ENCODE data around the gene INPP5D.

The INPP5D gene

GRCh38 chr2:233020454-233020853 is 39.7 kb upstream of the INPP5D start:
- Histone ChIP-seq H4K20me1 (ENCODE audit: control insufficient read depth, insufficient read depth, low read depth, low read length) (no peaks in the 10 kb centered on the region), H3F3A (ENCODE audit: control insufficient read depth, insufficient read depth) (no peaks in the 10 kb centered on the region), H3K4me2 (ENCODE audit: low read length) (no peak overlapping the region), H3K9me3 (ENCODE audit: control insufficient read depth, insufficient read depth, low read length) (no peaks in the 10 kb centered on the region), H3K27me3 (ENCODE audit: control insufficient read depth, low read length) (no peaks in the 10 kb centered on the region), H3K27ac (ENCODE audit: low read depth, low read length) (no peak overlapping the region), H3K36me3 (ENCODE audit: control insufficient read depth, low read length) (no peaks in the 10 kb centered on the region), H3K4me3 (ENCODE audit: low read length) (no peak overlapping the region), H3K9me2 (replicated peaks; ENCODE audit: control insufficient read depth, low read length) (no peaks in the 10 kb centered on the region), H3K4me1 (ENCODE audit: control insufficient read depth, low read length) (no peaks in the 10 kb centered on the region), H3K79me2 (ENCODE audit: control insufficient read depth, low read length) (no peaks in the 10 kb centered on the region)
- TF ChIP-seq EZH2phosphoT487 (IDR thresholded peaks at IDR 0.05; ENCODE audit: borderline replicate concordance, low read length) (no peak), CTCF (IDR thresholded peaks at IDR 0.05; ENCODE audit: low read depth, low read length, poor library complexity, severe bottlenecking) (no peak)

GRCh38 chr2:233021771-233022170 is 38.4 kb upstream of the INPP5D start:
- no peaks in the 10 kb centered on the region for H3K27me3 ChIP-seq (ENCODE audit: control insufficient read depth, low read length)
- H3K4me2 ChIP-seq (ENCODE audit: low read length), result no peak overlapping the region
- H4K20me1 ChIP-seq (ENCODE audit: control insufficient read depth, insufficient read depth, low read depth, low read length), result no peaks in the 10 kb centered on the region
- H3F3A ChIP-seq (ENCODE audit: control insufficient read depth, insufficient read depth), result no peaks in the 10 kb centered on the region
- H3K27ac ChIP-seq (ENCODE audit: low read depth, low read length), result no peak overlapping the region
- TF ChIP-seq EZH2phosphoT487 (IDR thresholded peaks at IDR 0.05; ENCODE audit: borderline replicate concordance, low read length) (no peak), CTCF (IDR thresholded peaks at IDR 0.05; ENCODE audit: low read depth, low read length, poor library complexity, severe bottlenecking) (no peak)
- no peaks in the 10 kb centered on the region for H3K36me3 ChIP-seq (ENCODE audit: control insufficient read depth, low read length)
- no peaks in the 10 kb centered on the region for H3K79me2 ChIP-seq (ENCODE audit: control insufficient read depth, low read length)
- H3K4me3 ChIP-seq (ENCODE audit: low read length), result no peak overlapping the region
- no peaks in the 10 kb centered on the region for H3K4me1 ChIP-seq (ENCODE audit: control insufficient read depth, low read length)
- H3K9me3 ChIP-seq (ENCODE audit: control insufficient read depth, insufficient read depth, low read length), result no peaks in the 10 kb centered on the region
- H3K9me2 ChIP-seq (replicated peaks; ENCODE audit: control insufficient read depth, low read length), result no peaks in the 10 kb centered on the region

GRCh38 chr2:233022561-233022960 is 37.6 kb upstream of the INPP5D start:
- H4K20me1 ChIP-seq (ENCODE audit: control insufficient read depth, insufficient read depth, low read depth, low read length), result no peaks in the 10 kb centered on the region
- no peaks in the 10 kb centered on the region for H3K4me1 ChIP-seq (ENCODE audit: control insufficient read depth, low read length)
- no peaks in the 10 kb centered on the region for H3K9me2 ChIP-seq (replicated peaks; ENCODE audit: control insufficient read depth, low read length)
- no peaks in the 10 kb centered on the region for H3K9me3 ChIP-seq (ENCODE audit: control insufficient read depth, insufficient read depth, low read length)
- H3K27ac ChIP-seq (ENCODE audit: low read depth, low read length), result no peak overlapping the region
- H3K79me2 ChIP-seq (ENCODE audit: control insufficient read depth, low read length), result no peaks in the 10 kb centered on the region
- H3K4me2 ChIP-seq (ENCODE audit: low read length), result no peak overlapping the region
- no peak overlapping the region for H3K4me3 ChIP-seq (ENCODE audit: low read length)
- H3K27me3 ChIP-seq (ENCODE audit: control insufficient read depth, low read length), result no peaks in the 10 kb centered on the region
- no peaks in the 10 kb centered on the region for H3K36me3 ChIP-seq (ENCODE audit: control insufficient read depth, low read length)
- TF ChIP-seq CTCF (IDR thresholded peaks at IDR 0.05; ENCODE audit: low read depth, low read length, poor library complexity, severe bottlenecking) (no peak), EZH2phosphoT487 (IDR thresholded peaks at IDR 0.05; ENCODE audit: borderline replicate concordance, low read length) (no peak)
- H3F3A ChIP-seq (ENCODE audit: control insufficient read depth, insufficient read depth), result no peaks in the 10 kb centered on the region

Measured in DOHH2 (cell line).